Stimulated activated naive CD8-positive, alpha-beta T cell treated with anti-CD3 and anti-CD28 coated beads, Interleukin-15, amount 100 ng/mL, for 72 hours (primary cell): ENCODE measurements around the gene VAMP3.

Source experiments
- ATAC-seq: fragments of 150-1000 bp; cut with Tn5 transposase; 2 replicates; pipeline ENCODE4 v1.10.0; 2021; ENCODE audit warnings: mild to moderate bottlenecking, moderate library complexity
- DNase-seq, 2 donors: peaks; one replicate each; pipeline ENCODE4 v3.0.0; 2021 to 2022
- H3K27ac Mint-ChIP-seq, 2 donors: one replicate each; pipeline ENCODE4 v1.8.0; 2022; ENCODE audit warnings: mild to moderate bottlenecking in 2 of 2, mixed read lengths in 2 of 2, moderate library complexity in 2 of 2
- H3K27me3 Mint-ChIP-seq: one replicate; pipeline ENCODE4 v1.8.0; 2022; ENCODE audit warnings: mixed read lengths
- H3K4me1 Mint-ChIP-seq: one replicate; pipeline ENCODE4 v1.8.0; 2022; ENCODE audit warnings: mild to moderate bottlenecking, mixed read lengths
- H3K4me3 Mint-ChIP-seq, 2 donors: one replicate each; pipeline ENCODE4 v1.8.0; 2022; ENCODE audit warnings: mild to moderate bottlenecking in 2 of 2, mixed read lengths in 2 of 2, moderate library complexity in 1 of 2
- H3K9me3 Mint-ChIP-seq, 2 donors: one replicate each; pipeline ENCODE4 v1.8.0; 2022; ENCODE audit warnings: mixed read lengths in 2 of 2

VAMP3 gene

GRCh38 chr1:7752512-7753417, 18.3 kb upstream of the VAMP3 start:
- Mint-ChIP-seq H3K27ac (no peak overlapping the region), H3K27me3 (peaks cover 10% of the 10 kb centered on the region), H3K4me3 (peak overlapping the region; percentile 56 to 67), H3K4me1 (peaks cover 19% of the 10 kb centered on the region), H3K9me3 (no peaks in the 10 kb centered on the region)
- no peak for ATAC-seq
- peak; percentile 15 to 23 for DNase-seq

- H3K27me3 Mint-ChIP-seq: peaks cover 10% of the 10 kb centered on the region
- H3K4me3 Mint-ChIP-seq: no peak overlapping the region
- H3K4me1 Mint-ChIP-seq: peaks cover 19% of the 10 kb centered on the region
- ATAC-seq: no peak
- no peak overlapping the region for H3K27ac Mint-ChIP-seq
- H3K9me3 Mint-ChIP-seq: no peaks in the 10 kb centered on the region
- DNase-seq: no peak
These were observed 17.5 kb upstream of the VAMP3 start for GRCh38 chr1:7753641-7754040.

- no peak for DNase-seq
- ATAC-seq: no peak
- H3K27me3 Mint-ChIP-seq: peaks cover 10% of the 10 kb centered on the region
- peaks cover 19% of the 10 kb centered on the region for H3K4me1 Mint-ChIP-seq
- peak overlapping the region in 1 of 2 donors; percentile 63 for H3K4me3 Mint-ChIP-seq
- no peaks in the 10 kb centered on the region for H3K9me3 Mint-ChIP-seq
- peak overlapping the region in 1 of 2 donors; percentile 24 for H3K27ac Mint-ChIP-seq
These were observed 16.9 kb upstream of the VAMP3 start for GRCh38 chr1:7754234-7754633.

GRCh38 chr1:7755448-7755847, 15.6 kb upstream of the VAMP3 start:
- peaks cover 19% of the 10 kb centered on the region for H3K4me1 Mint-ChIP-seq
- H3K27me3 Mint-ChIP-seq: peaks cover 10% of the 10 kb centered on the region
- H3K4me3 Mint-ChIP-seq: no peak overlapping the region
- DNase-seq (no peak), ATAC-seq (no peak)
- no peaks in the 10 kb centered on the region for H3K9me3 Mint-ChIP-seq
- H3K27ac Mint-ChIP-seq: no peak overlapping the region

- Mint-ChIP-seq H3K27me3 (no peaks in the 10 kb centered on the region), H3K27ac (no peak overlapping the region), H3K9me3 (no peaks in the 10 kb centered on the region), H3K4me1 (no peaks in the 10 kb centered on the region), H3K4me3 (no peak overlapping the region)
- no peak for DNase-seq
- no peak for ATAC-seq
These were observed 10.9 kb upstream of the VAMP3 start for GRCh38 chr1:7760245-7760644.

DNA sequence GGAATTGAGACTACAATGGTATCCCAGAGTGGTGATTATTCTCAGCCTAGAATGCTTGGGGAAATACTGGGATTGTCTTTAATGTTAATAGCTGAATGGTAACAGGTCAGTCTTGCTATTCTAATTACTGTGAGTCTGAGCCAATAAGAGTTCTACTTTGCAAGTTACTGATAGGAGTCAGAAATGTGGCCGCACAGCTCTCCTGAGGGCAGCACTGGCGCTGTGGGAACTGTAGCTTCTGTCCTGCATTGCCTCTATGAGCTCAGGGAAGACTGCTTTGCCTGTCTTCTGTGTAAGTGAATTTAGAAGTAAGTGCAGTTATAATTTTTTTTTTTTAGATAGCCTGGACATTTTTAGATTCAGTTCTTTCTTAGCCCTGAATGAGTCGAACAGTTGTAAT, 10.0 kb upstream of the VAMP3 start:
- Mint-ChIP-seq H3K4me1 (no peaks in the 10 kb centered on the region), H3K27me3 (peaks cover under 1% of the 10 kb centered on the region), H3K27ac (no peak overlapping the region), H3K4me3 (no peak overlapping the region), H3K9me3 (no peaks in the 10 kb centered on the region)
- DNase-seq: no peak
- no peak for ATAC-seq

DNA sequence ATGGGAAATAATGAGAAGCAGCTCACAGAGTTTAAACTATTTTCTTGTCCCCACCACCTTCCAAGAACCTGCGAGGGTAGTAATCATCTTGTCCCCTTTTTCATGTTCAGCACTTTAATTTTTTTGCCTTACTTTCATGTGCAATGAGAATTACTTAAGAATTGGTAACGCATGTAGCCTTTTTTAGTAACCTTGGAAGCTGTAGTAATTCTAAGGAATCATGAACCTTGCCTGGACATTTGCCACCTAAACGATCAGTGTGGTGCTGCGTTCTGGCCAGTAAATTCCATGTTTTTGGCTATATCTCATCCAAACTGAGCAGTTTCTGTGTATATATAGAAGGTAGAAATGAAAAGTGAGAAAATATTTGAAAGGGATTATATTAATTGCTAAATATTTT, 3.9 kb upstream of the VAMP3 start:
- Mint-ChIP-seq H3K4me3 (no peak overlapping the region), H3K9me3 (no peaks in the 10 kb centered on the region), H3K27me3 (peaks cover 23% of the 10 kb centered on the region), H3K27ac (no peak overlapping the region), H3K4me1 (peaks cover 17% of the 10 kb centered on the region)
- ATAC-seq (no peak), DNase-seq (no peak)

GRCh38 chr1:7768583-7768982, 2.5 kb upstream of the VAMP3 start:
- Mint-ChIP-seq H3K4me1 (peaks cover 28% of the 10 kb centered on the region), H3K27me3 (peaks cover 23% of the 10 kb centered on the region), H3K4me3 (no peak overlapping the region), H3K9me3 (no peaks in the 10 kb centered on the region), H3K27ac (no peak overlapping the region)
- ATAC-seq (no peak), DNase-seq (no peak)

GRCh38 chr1:7769673-7770412, 1.3 kb upstream of the VAMP3 start:
- no peak for DNase-seq
- ATAC-seq: no peak
- H3K27ac Mint-ChIP-seq: no peak overlapping the region
- peaks cover 31% of the 10 kb centered on the region for H3K4me1 Mint-ChIP-seq
- H3K27me3 Mint-ChIP-seq: peaks cover 23% of the 10 kb centered on the region
- no peaks in the 10 kb centered on the region for H3K9me3 Mint-ChIP-seq
- no peak overlapping the region for H3K4me3 Mint-ChIP-seq

DNA sequence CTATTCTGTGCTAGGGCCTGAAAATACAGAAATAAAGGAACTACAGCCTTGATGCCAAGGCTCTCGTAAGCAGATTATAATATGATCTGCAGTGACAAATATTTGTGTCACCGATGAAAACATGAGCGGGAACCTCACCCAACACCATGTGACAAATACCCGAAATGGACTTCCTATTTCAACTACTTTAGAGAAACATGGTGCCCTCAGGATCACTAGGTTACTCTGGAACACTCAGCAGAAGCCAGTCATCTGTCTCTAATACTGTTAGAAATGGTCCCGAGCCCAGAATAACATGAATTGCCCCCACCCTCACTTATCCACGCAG, 463 bp upstream of the VAMP3 start:
- Mint-ChIP-seq H3K4me1 (peaks cover 31% of the 10 kb centered on the region), H3K27ac (no peak overlapping the region), H3K4me3 (peak overlapping the region; percentile 93 to 98), H3K9me3 (no peaks in the 10 kb centered on the region), H3K27me3 (peaks cover 23% of the 10 kb centered on the region)
- DNase-seq: no peak
- ATAC-seq: peak; percentile 57

DNA sequence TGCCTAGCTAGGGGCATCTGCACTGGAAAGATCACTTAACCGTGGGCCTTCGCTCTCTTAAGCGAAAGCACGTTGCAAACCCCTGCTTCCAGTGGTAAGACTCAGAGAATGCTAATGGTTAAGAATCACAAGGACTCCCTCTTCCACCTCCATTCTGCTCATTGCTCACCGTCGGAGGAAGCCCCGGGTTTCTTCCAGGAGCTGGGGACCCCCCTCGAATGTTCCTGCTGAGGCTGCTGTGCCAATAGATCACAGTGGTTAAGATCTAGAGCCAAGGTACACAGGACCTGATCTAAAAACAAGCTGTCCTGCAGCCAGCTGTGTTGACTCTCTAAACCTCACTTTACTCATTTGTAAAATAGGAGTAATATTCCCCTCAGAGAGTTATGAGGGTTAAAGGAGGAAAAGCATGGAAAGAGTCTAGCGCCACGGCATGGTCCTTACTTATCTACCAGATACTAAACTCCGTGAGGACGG, 765 bp downstream of the VAMP3 start:
- H3K4me1 Mint-ChIP-seq: peaks cover 31% of the 10 kb centered on the region
- H3K4me3 Mint-ChIP-seq: peak overlapping the region; percentile 93 to 98

GRCh38 chr1:7777591-7777990, 6.5 kb downstream of the VAMP3 start:
- peaks cover 26% of the 10 kb centered on the region for H3K4me1 Mint-ChIP-seq
- ATAC-seq: no peak

More for the DNA sequence above, 765 bp downstream of the VAMP3 start:
- Mint-ChIP-seq H3K9me3 (no peaks in the 10 kb centered on the region), H3K27ac (peak overlapping the region; percentile 89 to 93), H3K27me3 (peaks cover 15% of the 10 kb centered on the region)
- DNase-seq (no peak), ATAC-seq (peak; percentile 13)

DNA sequence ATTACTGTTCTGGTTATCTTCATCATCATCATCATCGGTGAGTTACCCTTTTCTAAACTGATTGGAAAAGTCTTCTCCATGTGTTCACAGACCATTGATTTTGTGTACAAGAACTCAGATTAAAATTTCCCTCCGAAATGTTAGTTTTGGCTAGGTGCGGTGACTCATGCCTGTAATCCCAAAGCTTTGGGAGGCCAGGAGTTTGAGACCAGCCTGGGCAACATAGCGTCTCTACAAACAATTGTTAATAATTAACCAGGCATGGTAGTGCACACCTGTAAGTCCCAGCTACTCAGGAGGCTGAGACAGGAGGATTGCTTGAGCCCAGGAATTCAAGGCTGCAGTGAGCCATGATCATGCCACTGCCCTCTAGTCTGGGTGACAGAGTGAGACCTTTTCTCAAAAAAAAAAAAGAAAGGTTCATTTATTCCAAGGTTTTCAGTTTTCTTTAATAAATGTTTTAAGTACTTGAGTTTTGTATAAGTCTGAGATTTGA, 7.1 kb downstream of the VAMP3 start:
- Mint-ChIP-seq H3K27ac (no peak overlapping the region), H3K4me1 (peaks cover 26% of the 10 kb centered on the region), H3K27me3 (no peaks in the 10 kb centered on the region), H3K9me3 (no peaks in the 10 kb centered on the region), H3K4me3 (no peak overlapping the region)
- ATAC-seq: no peak
- no peak for DNase-seq

More at GRCh38 chr1:7777591-7777990, 6.5 kb downstream of the VAMP3 start:
- H3K9me3 Mint-ChIP-seq: no peaks in the 10 kb centered on the region
- H3K27me3 Mint-ChIP-seq: no peaks in the 10 kb centered on the region
- H3K4me3 Mint-ChIP-seq: no peak overlapping the region
- no peak overlapping the region for H3K27ac Mint-ChIP-seq
- DNase-seq: no peak

DNA sequence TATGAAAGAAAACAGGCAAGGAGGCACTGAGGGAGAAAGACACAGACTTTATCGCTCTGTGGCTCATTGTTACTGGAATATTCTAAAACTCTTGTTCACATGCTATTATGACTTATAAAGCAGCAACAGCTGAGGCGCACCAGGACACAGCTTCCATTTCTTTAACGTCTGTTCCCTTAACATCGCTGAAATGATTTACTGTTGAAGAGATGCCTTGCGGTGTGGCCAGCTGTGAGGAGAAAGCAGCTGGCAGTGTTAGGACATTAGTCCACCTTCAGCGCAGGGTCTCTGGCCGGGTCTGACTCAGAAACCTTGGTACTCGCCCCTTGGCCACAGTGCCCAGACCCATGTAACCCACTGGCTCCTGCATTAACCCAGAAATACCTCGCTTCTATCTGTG, 9.9 kb downstream of the VAMP3 start:
- no peak overlapping the region for H3K4me3 Mint-ChIP-seq
- H3K4me1 Mint-ChIP-seq: peaks cover 30% of the 10 kb centered on the region
- H3K9me3 Mint-ChIP-seq: no peaks in the 10 kb centered on the region
- ATAC-seq (no peak), DNase-seq (no peak)
- no peak overlapping the region for H3K27ac Mint-ChIP-seq
- no peaks in the 10 kb centered on the region for H3K27me3 Mint-ChIP-seq

- DNase-seq (no peak), ATAC-seq (no peak)
- Mint-ChIP-seq H3K4me3 (peak overlapping the region in 1 of 2 donors; percentile 10), H3K4me1 (peaks cover 30% of the 10 kb centered on the region), H3K9me3 (no peaks in the 10 kb centered on the region), H3K27me3 (no peaks in the 10 kb centered on the region), H3K27ac (no peak overlapping the region)
These were observed 10.4 kb downstream of the VAMP3 start for GRCh38 chr1:7781501-7781900.

GRCh38 chr1:7781923-7782495, 10.9 kb downstream of the VAMP3 start:
- no peak for DNase-seq
- Mint-ChIP-seq H3K4me1 (peaks cover 30% of the 10 kb centered on the region), H3K4me3 (peak overlapping the region; percentile 57 to 68), H3K27ac (no peak overlapping the region), H3K9me3 (no peaks in the 10 kb centered on the region), H3K27me3 (no peaks in the 10 kb centered on the region)
- no peak for ATAC-seq
